SKM-1 (cell line): ENCODE results near the gene KIF18B.

Source experiments
- DNase-seq: peaks from one replicate; lab custom pipeline; 2025; ENCODE audit not compliant: unreplicated experiment; lab: John Stamatoyannopoulos, UW

KIF18B gene

GRCh38 chr17:44919885-44920564 is 27.5 kb downstream of the KIF18B start:
- DNase-seq = peak; percentile 69

- no peak for DNase-seq
Measured at GRCh38 chr17:44919411-44919810, 28.2 kb downstream of the KIF18B start.

- no peak for DNase-seq
Measured at GRCh38 chr17:44918006-44918405, 29.6 kb downstream of the KIF18B start.

GRCh38 chr17:44917456-44917855 is 30.1 kb downstream of the KIF18B start:
- DNase-seq = no peak

GRCh38 chr17:44916781-44917241 is 30.8 kb downstream of the KIF18B start:
- DNase-seq = no peak

- DNase-seq = peak; percentile 28
Measured at GRCh38 chr17:44915862-44916780, 31.5 kb downstream of the KIF18B start.

GRCh38 chr17:44915321-44915726 is 32.2 kb downstream of the KIF18B start, which contains the start of gene GFAP:
Gene GFAP, minus strand, starts transcription at chr17:44915500. Its CDS starts 14 bp downstream, at chr17:44915486.
- no peak for DNase-seq

GRCh38 chr17:44914698-44915271 is 32.8 kb downstream of the KIF18B start:
- DNase-seq = no peak

GRCh38 chr17:44914148-44914547 is 33.4 kb downstream of the KIF18B start:
- no peak for DNase-seq

- DNase-seq = no peak
Measured at GRCh38 chr17:44913676-44914075, 33.9 kb downstream of the KIF18B start.

- no peak for DNase-seq
Measured at GRCh38 chr17:44912763-44913544, 34.6 kb downstream of the KIF18B start.

- DNase-seq = no peak
Measured at GRCh38 chr17:44911133-44912001, 36.2 kb downstream of the KIF18B start.

GRCh38 chr17:44910231-44911106 is 37.1 kb downstream of the KIF18B start:
- no peak for DNase-seq

GRCh38 chr17:44909681-44910144 is 37.9 kb downstream of the KIF18B start:
- DNase-seq = no peak

GRCh38 chr17:44908761-44909326 is 38.7 kb downstream of the KIF18B start:
- DNase-seq = no peak

GRCh38 chr17:44907729-44908470 is 39.7 kb downstream of the KIF18B start:
- no peak for DNase-seq

GRCh38 chr17:44906763-44907728 is 40.5 kb downstream of the KIF18B start:
- no peak for DNase-seq
